Stimulated activated CD8-positive, alpha-beta memory T cell treated with anti-CD3 and anti-CD28 coated beads, Interleukin-4, amount 100 ng/mL, for 24 hours (primary cell): ENCODE data around the gene QRICH1.

Experiments used
- DNase-seq: peaks from one replicate; pipeline ENCODE4 v3.0.0-alpha.2; 2020; ENCODE audit warnings: low read depth

Gene QRICH1, protein sequence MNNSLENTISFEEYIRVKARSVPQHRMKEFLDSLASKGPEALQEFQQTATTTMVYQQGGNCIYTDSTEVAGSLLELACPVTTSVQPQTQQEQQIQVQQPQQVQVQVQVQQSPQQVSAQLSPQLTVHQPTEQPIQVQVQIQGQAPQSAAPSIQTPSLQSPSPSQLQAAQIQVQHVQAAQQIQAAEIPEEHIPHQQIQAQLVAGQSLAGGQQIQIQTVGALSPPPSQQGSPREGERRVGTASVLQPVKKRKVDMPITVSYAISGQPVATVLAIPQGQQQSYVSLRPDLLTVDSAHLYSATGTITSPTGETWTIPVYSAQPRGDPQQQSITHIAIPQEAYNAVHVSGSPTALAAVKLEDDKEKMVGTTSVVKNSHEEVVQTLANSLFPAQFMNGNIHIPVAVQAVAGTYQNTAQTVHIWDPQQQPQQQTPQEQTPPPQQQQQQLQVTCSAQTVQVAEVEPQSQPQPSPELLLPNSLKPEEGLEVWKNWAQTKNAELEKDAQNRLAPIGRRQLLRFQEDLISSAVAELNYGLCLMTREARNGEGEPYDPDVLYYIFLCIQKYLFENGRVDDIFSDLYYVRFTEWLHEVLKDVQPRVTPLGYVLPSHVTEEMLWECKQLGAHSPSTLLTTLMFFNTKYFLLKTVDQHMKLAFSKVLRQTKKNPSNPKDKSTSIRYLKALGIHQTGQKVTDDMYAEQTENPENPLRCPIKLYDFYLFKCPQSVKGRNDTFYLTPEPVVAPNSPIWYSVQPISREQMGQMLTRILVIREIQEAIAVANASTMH

DNA sequence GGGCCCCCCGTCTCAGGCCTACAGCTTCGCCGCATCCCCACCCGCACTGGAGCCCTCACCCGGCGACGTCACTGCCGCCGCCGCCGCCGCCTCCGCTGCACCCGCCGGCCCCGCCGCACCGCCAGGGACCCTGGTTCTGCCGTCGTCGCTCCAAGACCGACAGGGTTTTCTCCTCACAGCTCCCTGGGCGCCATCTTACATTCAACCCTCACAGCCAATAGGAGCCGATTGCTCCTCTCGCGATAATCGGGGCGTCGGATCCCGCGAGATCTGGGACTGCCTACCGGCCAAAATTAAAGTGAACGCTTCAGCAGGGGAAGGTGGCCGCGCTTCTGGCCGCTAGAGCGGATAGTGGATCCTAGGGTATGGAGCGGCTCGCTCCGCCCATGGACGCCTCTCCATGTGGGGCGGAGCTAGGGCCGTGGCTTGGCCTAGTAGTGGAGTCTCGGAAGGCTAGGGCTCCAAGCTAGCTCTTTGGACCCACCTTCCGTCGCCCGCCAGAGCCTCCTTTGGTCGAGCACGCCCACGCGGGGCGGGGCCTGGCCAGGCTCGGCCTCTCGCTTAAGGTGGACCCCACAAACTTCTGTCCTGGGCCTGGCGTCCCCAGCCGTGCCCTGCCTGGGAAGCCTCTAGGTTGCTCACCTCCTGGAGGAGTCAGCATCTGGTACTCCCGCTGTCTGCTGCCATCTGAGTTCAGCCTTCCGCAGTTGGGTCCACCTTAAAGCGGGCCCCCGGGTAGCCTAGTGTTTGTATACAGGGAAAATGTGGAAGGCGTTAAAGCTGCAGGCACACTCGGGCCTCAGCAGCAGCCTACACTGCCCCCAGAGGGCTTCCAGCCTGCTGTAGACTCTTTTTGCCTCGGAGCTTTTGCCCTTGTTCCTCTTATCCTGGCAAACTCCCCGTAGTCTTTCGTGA, at the start of gene QRICH1:
QRICH1 (minus strand) TSS at position 219 of the 915 bp plus-strand sequence. CDS start 17,054 bp downstream, outside the sequence.
- peak; percentile 90 for DNase-seq

DNA sequence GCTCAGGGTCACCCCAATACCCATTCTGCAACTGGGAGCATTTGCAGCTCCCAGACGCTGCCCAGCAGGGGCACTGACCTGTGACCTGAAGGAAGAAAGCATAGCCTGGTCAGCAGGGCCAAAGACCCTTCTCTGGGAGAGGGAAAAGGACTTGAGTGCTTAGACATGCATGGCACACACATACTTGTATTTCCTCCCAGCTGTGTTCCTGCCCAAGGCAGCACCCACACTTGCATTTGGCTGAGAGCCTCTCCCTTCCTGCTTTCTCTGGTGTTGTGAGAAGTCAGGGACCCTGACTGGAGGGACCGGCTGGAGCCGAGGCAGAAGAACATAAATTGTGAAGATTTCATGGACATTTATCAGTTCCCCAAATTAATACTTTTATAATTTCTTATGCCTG, 46.2 kb upstream of the QRICH1 start:
- no peak for DNase-seq

DNA sequence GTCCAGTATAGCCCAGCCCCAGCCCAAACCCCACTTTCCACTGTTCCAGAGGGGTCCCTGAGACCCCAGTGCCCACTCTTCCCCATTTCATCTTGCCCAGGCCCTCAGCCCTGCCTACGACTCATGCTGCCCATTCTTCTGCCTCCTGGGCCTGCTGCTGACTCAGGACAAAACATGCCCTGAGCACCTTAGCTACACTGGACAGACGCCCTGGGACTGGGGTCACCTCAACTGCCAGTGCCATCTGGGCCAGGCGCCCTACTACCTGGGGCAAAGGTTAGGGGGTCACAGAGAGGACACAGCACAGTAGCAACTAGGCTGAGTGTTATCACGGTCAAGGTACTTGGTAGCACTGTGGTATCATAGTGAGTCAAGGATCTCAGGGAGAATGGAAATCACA, 41.6 kb upstream of the QRICH1 start:
- DNase-seq = no peak

DNA sequence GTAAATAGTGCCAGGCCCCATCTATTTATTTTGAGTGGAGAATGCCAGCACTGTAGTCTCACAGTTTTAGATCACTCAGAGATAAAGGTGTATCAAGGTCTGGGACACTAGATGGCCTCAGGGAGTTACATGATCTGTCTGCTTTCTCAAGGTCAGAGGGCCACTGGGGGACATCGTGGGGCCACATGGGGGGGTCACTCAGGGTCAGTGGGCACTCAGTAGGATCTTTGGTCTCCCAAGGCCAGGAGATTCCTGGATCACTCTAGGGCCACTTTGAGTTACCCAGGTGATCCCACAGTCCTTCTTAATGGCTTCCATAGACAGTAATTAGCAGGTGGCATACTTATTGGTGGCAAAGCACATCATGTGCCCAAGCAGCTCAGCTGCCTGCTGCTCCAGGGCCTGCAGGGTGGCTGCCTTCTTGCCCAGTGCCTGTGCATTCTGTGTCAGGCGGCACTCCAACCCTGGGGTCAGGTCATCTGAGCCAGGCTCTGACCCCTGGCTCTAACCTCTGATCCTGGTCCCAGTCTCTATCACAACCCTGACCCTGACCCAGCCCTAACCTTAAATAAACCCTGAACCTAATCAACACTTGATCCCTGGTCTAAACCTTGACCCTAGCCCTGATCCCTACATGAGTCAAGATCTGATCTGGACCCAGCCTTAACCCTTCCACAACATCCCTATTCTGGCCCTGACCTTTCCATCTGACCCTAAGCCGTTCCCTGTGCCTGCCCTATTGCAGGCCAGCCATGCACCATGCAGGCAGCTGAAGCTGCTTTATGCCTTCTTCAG, 40.8 kb upstream of the QRICH1 start:
- DNase-seq = no peak

DNA sequence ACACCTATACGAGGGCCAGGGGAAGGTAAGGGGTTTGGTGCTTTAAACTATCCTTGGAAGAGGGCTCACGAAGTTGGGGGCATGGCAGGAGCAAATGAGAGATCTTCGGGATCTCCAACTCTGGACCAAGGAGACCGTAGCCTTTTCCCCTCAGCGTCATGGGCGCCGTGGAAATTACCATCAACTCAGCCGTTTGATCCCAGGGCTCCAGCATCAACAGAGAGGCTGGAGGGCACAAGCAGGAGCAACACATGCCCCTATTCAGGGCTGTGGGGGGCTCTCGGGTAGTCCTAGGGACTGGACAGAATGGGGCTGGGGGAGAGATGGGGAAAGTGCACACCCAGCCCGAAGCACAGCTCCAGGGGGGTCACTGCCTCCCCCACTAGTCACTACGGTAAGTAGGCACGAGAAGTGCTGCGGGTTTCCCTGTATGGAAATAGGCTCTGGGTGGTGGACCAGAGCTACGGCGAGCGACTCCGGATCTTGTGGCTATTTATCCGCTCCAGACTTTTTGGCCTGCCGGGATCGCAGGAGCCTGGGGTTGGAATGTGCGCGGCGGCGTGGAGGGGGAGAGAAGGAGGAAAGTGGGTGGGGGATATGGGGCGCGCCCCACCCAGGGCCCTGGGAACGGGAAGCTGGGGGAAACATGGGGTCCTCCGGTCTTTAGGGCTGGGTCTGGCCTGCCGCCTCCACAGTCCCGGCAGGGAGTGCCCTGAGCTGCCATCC, 39.5 kb upstream of the QRICH1 start:
- no peak for DNase-seq

GRCh38 chr3:49132437-49133225, 38.8 kb upstream of the QRICH1 start, which contains the start of gene LAMB2:
Gene LAMB2 (minus strand): TSS chr3:49133050. CDS start chr3:49132867, 183 bp downstream.
- DNase-seq = no peak

- no peak for DNase-seq
These were observed 38.2 kb upstream of the QRICH1 start for GRCh38 chr3:49132073-49132436.

GRCh38 chr3:49131576-49131975, 37.7 kb upstream of the QRICH1 start:
- no peak for DNase-seq

GRCh38 chr3:49131040-49131439, 37.2 kb upstream of the QRICH1 start:
- DNase-seq = no peak

- DNase-seq = no peak
These were observed 31.3 kb upstream of the QRICH1 start for GRCh38 chr3:49124991-49125670.

- DNase-seq = no peak
These were observed 30.3 kb upstream of the QRICH1 start for GRCh38 chr3:49124203-49124602.

- no peak for DNase-seq
These were observed 29.8 kb upstream of the QRICH1 start for GRCh38 chr3:49123687-49124086.

- no peak for DNase-seq
These were observed 29.1 kb upstream of the QRICH1 start for GRCh38 chr3:49122886-49123545.

DNA sequence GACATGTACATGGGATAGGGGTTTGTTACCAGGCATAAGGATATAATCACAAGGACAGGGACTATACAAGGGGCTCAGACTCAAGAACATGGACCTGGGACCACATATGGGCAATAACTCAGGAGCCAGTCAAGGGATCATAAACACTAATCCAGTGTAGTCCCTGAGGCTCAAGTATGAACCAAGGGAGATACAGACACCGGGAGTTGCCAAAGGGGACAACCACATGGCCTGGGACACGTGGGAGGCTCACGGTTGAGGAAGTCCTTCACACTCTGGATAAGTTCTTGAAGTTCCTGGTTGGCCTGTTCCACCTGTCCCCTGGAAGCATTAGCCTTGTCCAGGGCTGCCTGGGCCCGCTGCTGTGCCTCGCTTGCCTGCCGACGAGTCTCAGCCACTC, 28.6 kb upstream of the QRICH1 start:
- DNase-seq = no peak

DNA sequence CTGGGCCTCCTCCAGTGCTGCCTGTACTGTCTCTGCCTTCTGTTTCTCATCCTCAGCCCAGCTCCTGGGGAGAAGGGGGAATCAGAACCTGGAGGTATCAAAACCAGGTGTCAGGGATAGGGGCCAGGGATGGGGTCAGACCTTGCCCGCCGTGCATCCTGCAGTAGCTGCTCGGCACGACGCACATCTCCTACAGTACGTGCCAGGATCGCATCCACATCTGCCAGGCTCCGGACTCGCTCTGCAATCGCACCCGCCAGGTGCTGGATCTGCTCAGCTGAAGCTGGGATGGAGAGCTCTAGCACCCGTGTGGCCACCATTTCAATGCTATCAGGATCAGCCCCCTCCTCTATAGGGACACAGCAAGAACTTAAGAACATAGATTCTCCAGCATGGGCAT, 28.2 kb upstream of the QRICH1 start:
- DNase-seq = no peak

DNA sequence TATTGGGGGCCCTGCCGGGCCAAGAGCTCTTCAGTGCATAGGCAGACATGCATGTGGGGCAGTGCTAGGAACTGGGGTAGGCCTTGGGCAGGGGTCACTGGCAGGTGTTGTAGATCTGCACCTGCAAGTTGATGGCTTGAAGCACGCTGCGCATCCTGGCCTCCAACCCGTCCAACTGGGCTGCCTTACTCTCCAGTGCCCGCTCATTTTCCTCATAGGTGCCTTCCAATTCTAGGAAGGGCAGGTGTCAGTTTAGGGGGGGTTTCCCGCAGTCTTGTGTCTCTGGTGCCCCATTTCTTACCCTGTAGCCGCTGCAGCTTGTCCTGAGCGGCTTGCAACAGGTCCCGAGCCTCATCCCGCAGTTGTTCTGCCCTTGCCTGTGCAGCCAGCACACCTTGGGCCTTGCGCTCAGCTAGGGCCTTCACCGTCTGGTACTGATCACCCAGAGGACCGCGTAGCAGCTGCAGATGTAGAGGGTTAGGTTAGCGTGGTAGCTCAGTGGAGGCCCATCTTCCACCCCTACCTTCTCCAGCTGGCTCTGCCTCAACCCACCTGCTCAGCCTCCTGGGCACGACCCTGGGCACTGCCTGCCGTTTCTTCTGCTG, 27.4 kb upstream of the QRICH1 start:
- no peak for DNase-seq

DNA sequence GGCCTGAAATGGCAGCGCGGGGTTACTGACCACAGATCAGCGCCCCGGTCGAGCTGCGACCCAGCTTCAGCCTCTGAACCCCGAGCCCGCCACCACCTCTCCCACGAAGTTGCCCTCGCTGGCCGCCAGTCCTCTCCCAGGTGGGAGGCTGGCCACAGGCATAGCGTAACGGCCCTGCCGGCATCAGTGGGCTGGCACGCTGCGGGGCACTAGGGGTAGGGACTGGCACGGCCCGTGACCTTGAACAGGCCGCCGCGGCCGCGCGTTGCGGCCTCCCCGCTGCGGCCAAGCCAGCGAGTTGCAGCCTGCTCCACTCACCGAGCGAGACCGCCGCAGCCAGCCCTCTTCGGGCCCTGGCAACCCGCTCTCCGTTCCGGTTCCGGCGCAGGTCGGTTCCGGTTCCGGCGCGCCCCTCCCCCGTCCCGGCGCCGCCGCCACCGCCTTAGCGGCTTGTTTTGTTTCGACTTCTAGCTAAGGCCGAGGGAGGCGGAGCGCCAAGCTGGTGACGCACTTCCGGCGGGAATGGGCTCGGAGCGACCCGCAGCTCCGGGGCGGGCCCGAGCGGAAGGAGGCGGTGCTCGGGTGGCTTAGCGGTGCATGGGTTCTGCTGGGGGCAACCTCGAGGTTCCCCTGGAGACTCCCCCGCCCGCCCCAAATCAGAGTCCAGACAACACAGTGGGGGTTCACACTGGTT, 26.7 kb upstream of the QRICH1 start, which contains the start of gene USP19:
USP19 (minus strand) TSS at position 386 of the 694 bp plus-strand sequence. CDS start 1,678 bp downstream, outside the sequence.
- DNase-seq = peak; percentile 93

DNA sequence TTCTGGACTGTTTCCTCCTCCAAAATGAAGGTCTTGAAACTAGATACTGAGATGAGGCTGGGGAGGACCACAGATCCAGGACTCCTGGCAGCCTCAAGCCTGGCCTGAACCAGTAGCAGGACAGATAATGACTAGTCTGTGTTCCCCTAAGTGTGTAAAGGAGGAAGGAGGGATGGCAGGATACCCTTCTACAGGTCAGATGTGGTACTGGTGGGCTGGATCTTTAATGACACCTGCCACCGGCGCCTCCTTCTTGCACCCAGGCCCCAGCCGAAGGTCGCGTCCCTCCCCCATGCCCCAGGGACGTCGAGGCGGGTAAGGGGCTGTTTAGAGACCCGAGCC, 26.2 kb upstream of the QRICH1 start:
- DNase-seq = no peak
